ENCODE results near the gene NPY4R. TPM values are rescaled to one million over a fixed set of nuclear protein-coding genes. Genes with fewer than 3 reads are reported as not detected.
"Not testable (repeated sequence)": the region's sequence is repeated elsewhere in the genome, so short reads cannot be mapped to it uniquely, and the experiment has no call there.

NPY4R gene
- total RNA-seq, 1 experiment from 2014 or later, result not detected

GRCh38 chr10:46473758-46474157 lies 8.0 kb upstream of the NPY4R start:
- not testable (repeated sequence) for DNase-seq; H3K27me3 ChIP-seq; H3K36me3 ChIP-seq; H3K4me3 ChIP-seq; H3K9me3 ChIP-seq (replicated peaks); H3K4me1 ChIP-seq; H3K27ac ChIP-seq

- not testable (repeated sequence) for H3K27ac ChIP-seq; H3K4me1 ChIP-seq; H3K9me3 ChIP-seq (replicated peaks); H3K27me3 ChIP-seq; H3K36me3 ChIP-seq; DNase-seq; H3K4me3 ChIP-seq
Measured at GRCh38 chr10:46470134-46470533, 4.4 kb upstream of the NPY4R start.

- not testable (repeated sequence) for DNase-seq; H3K9me3 ChIP-seq (replicated peaks); H3K4me3 ChIP-seq; H3K27me3 ChIP-seq; H3K27ac ChIP-seq; H3K4me1 ChIP-seq; H3K36me3 ChIP-seq
Measured at GRCh38 chr10:46468119-46468809, 2.5 kb upstream of the NPY4R start.

GRCh38 chr10:46463608-46464007 lies 2.1 kb downstream of the NPY4R start:
- not testable (repeated sequence) for H3K27ac ChIP-seq; H3K36me3 ChIP-seq; H3K4me3 ChIP-seq; H3K27me3 ChIP-seq; DNase-seq; H3K9me3 ChIP-seq (replicated peaks); H3K4me1 ChIP-seq

GRCh38 chr10:46462276-46462675 lies 3.5 kb downstream of the NPY4R start:
- not testable (repeated sequence) for H3K9me3 ChIP-seq (replicated peaks); H3K27me3 ChIP-seq; H3K4me1 ChIP-seq; H3K27ac ChIP-seq; H3K36me3 ChIP-seq; H3K4me3 ChIP-seq; DNase-seq

- H3K4me1 ChIP-seq; H3K27ac ChIP-seq; H3K9me3 ChIP-seq (replicated peaks); H3K36me3 ChIP-seq; DNase-seq; H3K27me3 ChIP-seq; H3K4me3 ChIP-seq: not testable (repeated sequence)
Measured at GRCh38 chr10:46459579-46459978, 6.2 kb downstream of the NPY4R start.

- H3K36me3 ChIP-seq; H3K27me3 ChIP-seq; H3K9me3 ChIP-seq (replicated peaks); H3K27ac ChIP-seq; DNase-seq; H3K4me1 ChIP-seq; H3K4me3 ChIP-seq: not testable (repeated sequence)
Measured at GRCh38 chr10:46457071-46457470, 8.7 kb downstream of the NPY4R start.

- not testable (repeated sequence) for H3K36me3 ChIP-seq; H3K4me1 ChIP-seq; H3K4me3 ChIP-seq; H3K9me3 ChIP-seq (replicated peaks); DNase-seq; H3K27ac ChIP-seq; H3K27me3 ChIP-seq
Measured at GRCh38 chr10:46455992-46456391, 9.8 kb downstream of the NPY4R start.

GRCh38 chr10:46451365-46451764 lies 14.4 kb downstream of the NPY4R start:
- H3K36me3 ChIP-seq; H3K27ac ChIP-seq; H3K27me3 ChIP-seq; H3K4me1 ChIP-seq; DNase-seq; H3K9me3 ChIP-seq (replicated peaks); H3K4me3 ChIP-seq: not testable (repeated sequence)

GRCh38 chr10:46450829-46451228 lies 14.9 kb downstream of the NPY4R start:
- not testable (repeated sequence) for H3K27me3 ChIP-seq; H3K9me3 ChIP-seq (replicated peaks); H3K36me3 ChIP-seq; H3K4me1 ChIP-seq; DNase-seq; H3K4me3 ChIP-seq; H3K27ac ChIP-seq

GRCh38 chr10:46447439-46447838 lies 18.3 kb downstream of the NPY4R start:
- not testable (repeated sequence) for DNase-seq; H3K27ac ChIP-seq; H3K27me3 ChIP-seq; H3K4me1 ChIP-seq; H3K9me3 ChIP-seq (replicated peaks); H3K4me3 ChIP-seq; H3K36me3 ChIP-seq

GRCh38 chr10:46445389-46446122 lies 20.2 kb downstream of the NPY4R start:
- not testable (repeated sequence) for H3K27ac ChIP-seq; H3K27me3 ChIP-seq; H3K4me1 ChIP-seq; H3K36me3 ChIP-seq; H3K4me3 ChIP-seq; H3K9me3 ChIP-seq (replicated peaks); DNase-seq

- not testable (repeated sequence) for H3K4me3 ChIP-seq; H3K27me3 ChIP-seq; H3K27ac ChIP-seq; H3K9me3 ChIP-seq (replicated peaks); H3K36me3 ChIP-seq; DNase-seq; H3K4me1 ChIP-seq
Measured at GRCh38 chr10:46443422-46443821, 22.3 kb downstream of the NPY4R start.

- H3K27ac ChIP-seq; H3K9me3 ChIP-seq (replicated peaks); H3K4me3 ChIP-seq; DNase-seq; H3K27me3 ChIP-seq; H3K4me1 ChIP-seq; H3K36me3 ChIP-seq: not testable (repeated sequence)
Measured at GRCh38 chr10:46442706-46443275, 23.0 kb downstream of the NPY4R start.

- not testable (repeated sequence) for H3K36me3 ChIP-seq; H3K9me3 ChIP-seq (replicated peaks); DNase-seq; H3K27me3 ChIP-seq; H3K4me3 ChIP-seq; H3K4me1 ChIP-seq; H3K27ac ChIP-seq
Measured at GRCh38 chr10:46441837-46442278, 23.9 kb downstream of the NPY4R start.

- H3K9me3 ChIP-seq (replicated peaks); DNase-seq; H3K27me3 ChIP-seq; H3K4me1 ChIP-seq; H3K27ac ChIP-seq; H3K36me3 ChIP-seq; H3K4me3 ChIP-seq: not testable (repeated sequence)
Measured at GRCh38 chr10:46440942-46441341, 24.8 kb downstream of the NPY4R start.

Measured in SJCRH30 (cell line).